Measurements from ENCODE around the gene RUNX2. TPM values are rescaled to one million over a fixed set of nuclear protein-coding genes. Genes with fewer than 3 reads are reported as not detected.

Gene RUNX2
- total and polyA plus RNA-seq, 2 experiments from 2014 or later = 1.0 to 2.1 TPM

GRCh38 chr6:45400021-45400420 is 71.9 kb downstream of the RUNX2 start:
- no peak for TF ChIP-seq EZH2 (IDR thresholded peaks at IDR 0.05; ENCODE audit: borderline replicate concordance)
- TF ChIP-seq CTCF (IDR thresholded peaks at IDR 0.05; ENCODE audit: poor library complexity) = no peak
- TF ChIP-seq EZH2phosphoT487 (IDR thresholded peaks at IDR 0.05; ENCODE audit: low read depth, severe bottlenecking, unreplicated experiment) = no peak
- WGBS (ENCODE audit: low lambda C conversion rate, missing lambda C conversion rate) = 86% methylated on average over 1 of the region's 2 CpGs
- no peaks in the 10 kb centered on the region for H3K36me3 ChIP-seq (replicated peaks; ENCODE audit: insufficient read depth, low read depth)
- H3K9me2 ChIP-seq (replicated peaks; ENCODE audit: insufficient read depth) = no peaks in the 10 kb centered on the region
- no peaks in the 10 kb centered on the region for H4K20me1 ChIP-seq (ENCODE audit: insufficient read depth, poor library complexity, severe bottlenecking)
- H2AFZ ChIP-seq = no peak overlapping the region
- no peaks in the 10 kb centered on the region for H3K9me3 ChIP-seq (ENCODE audit: low read depth)
- no peaks in the 10 kb centered on the region for H3K4me1 ChIP-seq (ENCODE audit: insufficient read depth)
- no peak overlapping the region for H3K27ac ChIP-seq
- no peaks in the 10 kb centered on the region for H3K79me2 ChIP-seq
- no peak overlapping the region for H3K4me2 ChIP-seq
- no peak overlapping the region for H3K4me3 ChIP-seq
- peaks cover 10% of the 10 kb centered on the region for H3K27me3 ChIP-seq
- no peak for DNase-seq (ENCODE audit: low spot score)

DNA sequence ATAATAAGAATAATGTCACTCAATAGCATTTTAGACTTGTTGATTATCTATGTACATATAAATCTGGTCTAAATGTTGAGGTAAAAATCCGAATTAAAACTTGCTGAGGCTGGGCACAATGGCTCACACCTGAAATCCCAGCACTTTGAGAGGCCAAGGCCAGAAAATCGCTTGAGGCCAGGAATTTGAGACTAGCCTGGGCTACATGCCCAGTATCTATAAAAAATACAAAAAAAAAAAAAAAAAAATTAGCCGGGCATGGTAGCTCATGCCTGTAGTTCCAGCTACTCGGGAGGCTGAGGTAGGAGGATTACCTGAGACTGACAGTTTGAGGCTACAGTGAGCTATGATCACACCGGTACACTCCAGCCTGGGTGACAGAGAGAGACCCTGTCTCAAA is 83.8 kb downstream of the RUNX2 start:
- H2AFZ ChIP-seq = no peak overlapping the region
- no peaks in the 10 kb centered on the region for H4K20me1 ChIP-seq (ENCODE audit: insufficient read depth, poor library complexity, severe bottlenecking)
- no peaks in the 10 kb centered on the region for H3K4me1 ChIP-seq (ENCODE audit: insufficient read depth)
- peaks cover 21% of the 10 kb centered on the region for H3K27me3 ChIP-seq
- no peak overlapping the region for H3K4me3 ChIP-seq
- WGBS (ENCODE audit: low lambda C conversion rate, missing lambda C conversion rate) = 92% methylated on average over 5 of the region's 5 CpGs
- H3K9me2 ChIP-seq (replicated peaks; ENCODE audit: insufficient read depth) = no peaks in the 10 kb centered on the region
- DNase-seq (ENCODE audit: low spot score) = no peak
- no peak overlapping the region for H3K4me2 ChIP-seq
- H3K9me3 ChIP-seq (ENCODE audit: low read depth) = no peaks in the 10 kb centered on the region
- TF ChIP-seq EZH2 (IDR thresholded peaks at IDR 0.05; ENCODE audit: borderline replicate concordance) (no peak), EZH2phosphoT487 (IDR thresholded peaks at IDR 0.05; ENCODE audit: low read depth, severe bottlenecking, unreplicated experiment) (no peak)
- no peaks in the 10 kb centered on the region for H3K36me3 ChIP-seq (replicated peaks; ENCODE audit: insufficient read depth, low read depth)
- no peaks in the 10 kb centered on the region for H3K79me2 ChIP-seq
- H3K27ac ChIP-seq = no peak overlapping the region

DNA sequence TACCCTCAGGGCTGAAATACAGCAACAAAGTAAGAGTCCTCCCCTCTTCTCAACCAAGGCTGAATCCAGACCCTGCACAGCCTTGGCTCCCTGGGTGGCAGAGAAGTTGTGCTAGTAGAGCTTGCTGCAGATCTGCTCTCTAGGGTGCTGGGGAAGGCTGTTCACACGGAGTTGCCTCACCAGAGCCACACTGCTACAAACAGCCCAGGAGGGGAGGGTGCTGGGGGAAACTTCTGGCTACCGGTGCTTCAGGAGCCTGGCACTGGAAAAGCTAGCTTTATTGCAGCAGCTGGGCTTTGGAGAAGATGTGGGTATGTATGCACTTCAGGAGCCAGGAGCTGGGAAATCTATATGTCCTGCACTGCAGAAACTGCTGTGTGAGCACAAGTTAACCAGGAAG is 87.2 kb downstream of the RUNX2 start:
- Histone ChIP-seq H3K4me2 (no peak overlapping the region), H3K4me3 (no peak overlapping the region), H3K9me2 (replicated peaks; ENCODE audit: insufficient read depth) (no peaks in the 10 kb centered on the region), H3K27me3 (peaks cover 53% of the 10 kb centered on the region), H2AFZ (no peak overlapping the region), H3K9me3 (ENCODE audit: low read depth) (no peaks in the 10 kb centered on the region), H3K4me1 (ENCODE audit: insufficient read depth) (peaks cover 4% of the 10 kb centered on the region), H3K27ac (no peak overlapping the region), H4K20me1 (ENCODE audit: insufficient read depth, poor library complexity, severe bottlenecking) (no peaks in the 10 kb centered on the region), H3K79me2 (no peaks in the 10 kb centered on the region), H3K36me3 (replicated peaks; ENCODE audit: insufficient read depth, low read depth) (no peaks in the 10 kb centered on the region)
- DNase-seq (ENCODE audit: low spot score) = peak; percentile 7
- WGBS (ENCODE audit: low lambda C conversion rate, missing lambda C conversion rate) = 31% methylated on average over 2 of the region's 2 CpGs
- TF ChIP-seq CTCF (IDR thresholded peaks at IDR 0.05; ENCODE audit: poor library complexity) (no peak), EZH2 (IDR thresholded peaks at IDR 0.05; ENCODE audit: borderline replicate concordance) (no peak), EZH2phosphoT487 (IDR thresholded peaks at IDR 0.05; ENCODE audit: low read depth, severe bottlenecking, unreplicated experiment) (no peak)

GRCh38 chr6:45415788-45416518 is 87.8 kb downstream of the RUNX2 start:
- WGBS (ENCODE audit: low lambda C conversion rate, missing lambda C conversion rate) = 83% methylated on average over 3 of the region's 3 CpGs

More at GRCh38 chr6:45415788-45416518, 87.8 kb downstream of the RUNX2 start:
- Histone ChIP-seq H2AFZ (no peak overlapping the region), H3K9me3 (ENCODE audit: low read depth) (no peaks in the 10 kb centered on the region), H3K4me2 (no peak overlapping the region), H3K9me2 (replicated peaks; ENCODE audit: insufficient read depth) (no peaks in the 10 kb centered on the region), H3K4me1 (ENCODE audit: insufficient read depth) (peaks cover 8% of the 10 kb centered on the region), H3K79me2 (no peaks in the 10 kb centered on the region), H4K20me1 (ENCODE audit: insufficient read depth, poor library complexity, severe bottlenecking) (no peaks in the 10 kb centered on the region), H3K27ac (no peak overlapping the region), H3K27me3 (peaks cover 59% of the 10 kb centered on the region), H3K4me3 (no peak overlapping the region), H3K36me3 (replicated peaks; ENCODE audit: insufficient read depth, low read depth) (no peaks in the 10 kb centered on the region)
- TF ChIP-seq EZH2phosphoT487 (IDR thresholded peaks at IDR 0.05; ENCODE audit: low read depth, severe bottlenecking, unreplicated experiment) (no peak), CTCF (IDR thresholded peaks at IDR 0.05; ENCODE audit: poor library complexity) (no peak), EZH2 (IDR thresholded peaks at IDR 0.05; ENCODE audit: borderline replicate concordance) (no peak)
- DNase-seq (ENCODE audit: low spot score) = no peak

Measured in hepatocyte (in vitro differentiated cells).